NCI-H748 (cell line): ENCODE measurements around the gene NOC4L.
"Not testable (repeated sequence)": the region's sequence is repeated elsewhere in the genome, so short reads cannot be mapped to it uniquely, and the experiment has no call there.

Source experiments
- DNase-seq: peaks from one replicate; lab custom pipeline; 2025; ENCODE audit not compliant: unreplicated experiment; lab: John Stamatoyannopoulos, UW

NOC4L gene

GRCh38 chr12:132141976-132142678 lies 2.1 kb upstream of the NOC4L start:
- DNase-seq: no peak

GRCh38 chr12:132142679-132143335 lies 1.4 kb upstream of the NOC4L start:
- no peak for DNase-seq

GRCh38 chr12:132143336-132144071 lies 753 bp upstream of the NOC4L start:
- peak; percentile 37 for DNase-seq

GRCh38 chr12:132144810-132145168 lies 532 bp downstream of the NOC4L start:
- no peak for DNase-seq

GRCh38 chr12:132145334-132145733 lies 1.1 kb downstream of the NOC4L start:
- DNase-seq: no peak

- DNase-seq: no peak
Observed at GRCh38 chr12:132146098-132146497, 1.8 kb downstream of the NOC4L start.

GRCh38 chr12:132146772-132147422 lies 2.6 kb downstream of the NOC4L start:
- no peak for DNase-seq

GRCh38 chr12:132147423-132148367 lies 3.4 kb downstream of the NOC4L start:
- DNase-seq: no peak

- no peak for DNase-seq
Observed at GRCh38 chr12:132148368-132149045, 4.2 kb downstream of the NOC4L start.

- not testable (repeated sequence) for DNase-seq
Observed at GRCh38 chr12:132149526-132149925, 5.3 kb downstream of the NOC4L start.

GRCh38 chr12:132150780-132151144 lies 6.5 kb downstream of the NOC4L start:
- no peak for DNase-seq

GRCh38 chr12:132151145-132151765 lies 7.0 kb downstream of the NOC4L start:
- DNase-seq: no peak

GRCh38 chr12:132151766-132152410 lies 7.6 kb downstream of the NOC4L start:
- no peak for DNase-seq

- DNase-seq: no peak
Observed at GRCh38 chr12:132152411-132152821, 8.2 kb downstream of the NOC4L start.

GRCh38 chr12:132152953-132153352 lies 8.7 kb downstream of the NOC4L start:
- no peak for DNase-seq

GRCh38 chr12:132153501-132154340 lies 9.5 kb downstream of the NOC4L start:
- peak; percentile 92 for DNase-seq

GRCh38 chr12:132154341-132154761 lies 10.1 kb downstream of the NOC4L start:
- peak; percentile 68 for DNase-seq
